Adrenal gland (tissue), 12 donors: ENCODE measurements around the gene BMERB1. TPM values are rescaled to one million over a fixed set of nuclear protein-coding genes. Genes with fewer than 3 reads are reported as not detected.

Source experiments
- DNase-seq, 7 donors: peaks; one replicate each; pipeline ENCODE4 v3.0.0-alpha.2; 2019 to 2020
- H3K27ac ChIP-seq, 5 donors: fragments of 200-600 bp; sonication (generic) in 4 of 5; 1 replicate in 3 of 5; 2 replicates in 2 of 5; pipeline versions ENCODE4 v1.5.1 to v1.8.0; 2016 to 2020; ENCODE audit warnings: mild to moderate bottlenecking in 1 of 5
- H3K27me3 ChIP-seq: fragments of 200-600 bp; 2 replicates; pipeline ENCODE4 v1.8.0; 2021
- H3K36me3 ChIP-seq, 2 donors: fragments of 200-600 bp; replicated peaks in 1 of 2; 1 replicate in 1 of 2; 2 replicates in 1 of 2; pipeline versions ENCODE4 v1.5.1 to v1.8.0; 2018 to 2022
- H3K4me1 ChIP-seq, 2 donors: fragments of 200-600 bp; replicated peaks in 1 of 2; 1 replicate in 1 of 2; 2 replicates in 1 of 2; pipeline versions ENCODE4 v1.5.1 to v1.8.0; 2018 to 2021
- H3K4me3 ChIP-seq, 4 donors: fragments of 200-600 bp; sonication (generic) in 3 of 4; one replicate each; pipeline ENCODE4 v1.5.1; 2016 to 2018
- H3K9me3 ChIP-seq, 3 donors: fragments of 200-600 bp; sonication (generic) in 1 of 3; replicated peaks in 1 of 3; 1 replicate in 2 of 3; 2 replicates in 1 of 3; pipeline versions ENCODE4 v1.5.1 to v1.8.0; 2016 to 2021
- POLR2A ChIP-seq, 2 donors: fragments of 450-650 bp; IDR thresholded peaks; one replicate each; pipeline ENCODE4 v1.6.1; 2017; ENCODE audit warnings: antibody characterized with exemption in 2 of 2, mild to moderate bottlenecking in 2 of 2, moderate library complexity in 1 of 2
- WGBS, 4 donors: extraction: QIAGEN DNeasy Blood & Tissue Kit in 2 of 4; methylation state at CpG; one replicate each; pipeline versions ENCODE4 v1.1.5 to v1.1.7; 2013 to 2017; 5-methylcytosine and 5-hydroxymethylcytosine counted together
- intact Hi-C, 2 donors: fragments of 100-400 bp; cut with DNase I; formaldehyde crosslinking; loops; one replicate each; pipeline versions ENCODE4 v1.14.1 to v1.15.0; 2022 to 2023
- polyA plus RNA-seq, 3 donors: library from polyadenylated mRNA; stranded (reverse); fragments of 200-250 nt in 2 of 3; fragments of 350-450 nt in 1 of 3; fragmentation: Illumina TruSeq in 1 of 3; extraction: RNeasy Lipid Tissue Mini Kit (QIAGEN cat#74804) in 1 of 3; gene quantifications; one replicate each; pipeline ENCODE4 v1.2.3, GENCODE V29; 2013 to 2014
- total RNA-seq, 9 donors: library from RNA; depleted of rRNA in 4 of 9; stranded (reverse); fragments of >200 nt in 4 of 9; fragments of 120-200 nt in 1 of 9; fragmentation: NEBNext Ultra II Directional in 1 of 9; extraction: Animal tissue kit (Norgen Biotek cat#: 25700) in 1 of 9; gene quantifications; one replicate each; pipeline versions ENCODE4 v1.1.0 to v1.2.4, GENCODE V29; 2013 to 2023
- TF ChIP-seq, protein P1 (sequence below), 6 experiments: fragments of 450-650 bp in 4 of 6; fragments of 200-600 bp in 2 of 6; sonication (generic) in 1 of 6; IDR thresholded peaks; 1 replicate in 5 of 6; 2 replicates in 1 of 6; pipeline versions ENCODE4 v1.5.1 to v1.8.0; 2016 to 2021; ENCODE audit warnings: antibody characterized with exemption in 6 of 6, mild to moderate bottlenecking in 2 of 6, moderate library complexity in 1 of 6
- donor health status: healthy with polysubstance abuse.
- donor health status: Bipolar disorder and iron deficiency.
- donor health status: DM: yes; HTN: yes; CAD: no.
- donor health status: DM: no; HTN: no; CAD: no.
- donor health status: DM: no; HTN: no; CAD: no.
- donor health status: DM: yes; HTN: yes; CAD: no.

Gene BMERB1
- total and polyA plus RNA-seq, 12 donors, result 9.8 to 56.0 (median 18.7) TPM

DNA sequence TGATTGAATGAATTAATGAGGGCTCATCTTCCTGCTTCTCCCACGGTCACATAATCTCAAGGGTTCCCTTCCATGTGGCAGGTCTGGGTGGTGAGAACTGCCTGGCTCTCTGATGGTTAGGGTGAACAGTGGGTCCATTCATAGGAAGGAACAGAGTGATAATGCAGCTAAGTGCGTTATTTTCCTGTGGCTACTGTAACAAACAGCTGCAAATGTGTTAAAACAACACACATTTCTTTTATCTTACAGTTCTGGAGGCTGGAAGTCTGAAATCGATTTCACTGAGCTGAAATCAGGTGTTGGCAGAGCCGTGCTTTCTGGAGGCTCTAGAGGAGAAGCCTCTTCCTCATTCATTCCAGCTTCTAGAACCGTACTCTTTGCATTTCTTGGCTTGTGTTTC, 95.3 kb downstream of the BMERB1 start:
- no peak for TF ChIP-seq POLR2A (IDR thresholded peaks at IDR 0.05)
- TF ChIP-seq, protein P1, sequence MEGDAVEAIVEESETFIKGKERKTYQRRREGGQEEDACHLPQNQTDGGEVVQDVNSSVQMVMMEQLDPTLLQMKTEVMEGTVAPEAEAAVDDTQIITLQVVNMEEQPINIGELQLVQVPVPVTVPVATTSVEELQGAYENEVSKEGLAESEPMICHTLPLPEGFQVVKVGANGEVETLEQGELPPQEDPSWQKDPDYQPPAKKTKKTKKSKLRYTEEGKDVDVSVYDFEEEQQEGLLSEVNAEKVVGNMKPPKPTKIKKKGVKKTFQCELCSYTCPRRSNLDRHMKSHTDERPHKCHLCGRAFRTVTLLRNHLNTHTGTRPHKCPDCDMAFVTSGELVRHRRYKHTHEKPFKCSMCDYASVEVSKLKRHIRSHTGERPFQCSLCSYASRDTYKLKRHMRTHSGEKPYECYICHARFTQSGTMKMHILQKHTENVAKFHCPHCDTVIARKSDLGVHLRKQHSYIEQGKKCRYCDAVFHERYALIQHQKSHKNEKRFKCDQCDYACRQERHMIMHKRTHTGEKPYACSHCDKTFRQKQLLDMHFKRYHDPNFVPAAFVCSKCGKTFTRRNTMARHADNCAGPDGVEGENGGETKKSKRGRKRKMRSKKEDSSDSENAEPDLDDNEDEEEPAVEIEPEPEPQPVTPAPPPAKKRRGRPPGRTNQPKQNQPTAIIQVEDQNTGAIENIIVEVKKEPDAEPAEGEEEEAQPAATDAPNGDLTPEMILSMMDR (IDR thresholded peaks at IDR 0.05), result no peak
- H3K27ac ChIP-seq, result no peak overlapping the region

DNA sequence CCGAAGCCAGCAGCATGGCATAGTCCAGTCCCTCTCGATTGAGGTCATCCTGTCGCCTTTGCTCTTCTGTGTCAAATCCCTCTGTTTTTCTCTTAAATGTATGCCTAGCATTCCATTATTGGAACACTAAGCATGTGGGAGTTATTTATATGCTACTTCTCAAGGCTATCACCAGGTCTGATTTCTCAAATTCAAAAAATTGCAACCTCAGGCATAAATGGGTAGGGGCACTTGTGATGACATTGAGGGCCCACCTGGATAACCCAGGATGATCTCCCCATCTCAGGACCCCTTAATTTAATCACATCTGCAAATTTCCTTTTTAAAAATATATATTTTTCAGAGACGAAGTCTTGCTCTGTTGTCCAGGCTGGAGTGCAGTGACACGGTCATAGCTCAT, 95.7 kb downstream of the BMERB1 start:
- intact Hi-C loops, result no loop called here
- H3K4me3 ChIP-seq, result no peak overlapping the region
- no peaks in the 10 kb centered on the region for H3K4me1 ChIP-seq
- no peak overlapping the region for H3K27ac ChIP-seq
- 90 to 95% (median 92%) methylated on average over 5 of the region's 5 CpGs for WGBS, 4 donors
- H3K36me3 ChIP-seq, result no peaks in the 10 kb centered on the region
- DNase-seq, result no peak
- H3K9me3 ChIP-seq, result no peaks in the 10 kb centered on the region
- TF ChIP-seq, protein P1 (IDR thresholded peaks at IDR 0.05), result no peak
- no peak for TF ChIP-seq POLR2A (IDR thresholded peaks at IDR 0.05)
- no peaks in the 10 kb centered on the region for H3K27me3 ChIP-seq

More for the DNA sequence above, 95.3 kb downstream of the BMERB1 start:
- 89 to 92% (median 91%) methylated on average over 5 of the region's 5 CpGs for WGBS, 4 donors
- DNase-seq, result no peak
- intact Hi-C loops, result no loop called here
- Histone ChIP-seq H3K4me1 (no peaks in the 10 kb centered on the region), H3K9me3 (no peaks in the 10 kb centered on the region), H3K27me3 (no peaks in the 10 kb centered on the region), H3K4me3 (no peak overlapping the region), H3K36me3 (no peaks in the 10 kb centered on the region)

DNA sequence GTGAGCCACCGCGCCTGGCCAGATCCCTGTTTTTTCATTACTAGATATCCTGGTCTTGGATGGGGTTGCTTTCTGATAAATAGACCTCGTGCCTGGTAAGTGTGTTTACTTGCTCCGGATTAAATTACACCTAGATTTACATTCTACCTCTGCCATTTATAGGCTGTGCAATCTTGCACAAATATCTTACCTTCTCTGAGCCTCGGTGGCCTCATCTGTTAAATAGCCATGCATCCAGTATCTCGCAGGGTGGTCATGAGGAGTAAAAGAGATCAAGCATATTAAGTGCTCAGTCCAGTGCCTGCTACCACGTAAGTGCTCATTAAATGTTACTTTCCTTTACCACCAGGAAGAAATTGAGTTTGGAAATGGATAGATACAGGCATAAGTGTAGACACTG, 98.4 kb downstream of the BMERB1 start:
- H3K9me3 ChIP-seq, result no peaks in the 10 kb centered on the region
- intact Hi-C loops, result no loop called here
- H3K4me1 ChIP-seq, result no peaks in the 10 kb centered on the region
- no peak for TF ChIP-seq POLR2A (IDR thresholded peaks at IDR 0.05)
- TF ChIP-seq, protein P1 (IDR thresholded peaks at IDR 0.05), result no peak
- no peak overlapping the region for H3K4me3 ChIP-seq
- no peak for DNase-seq
- 88 to 97% (median 91%) methylated on average over 7 of the region's 7 CpGs for WGBS, 4 donors
- H3K27ac ChIP-seq, result no peak overlapping the region
- H3K36me3 ChIP-seq, result no peaks in the 10 kb centered on the region
- H3K27me3 ChIP-seq, result no peaks in the 10 kb centered on the region

DNA sequence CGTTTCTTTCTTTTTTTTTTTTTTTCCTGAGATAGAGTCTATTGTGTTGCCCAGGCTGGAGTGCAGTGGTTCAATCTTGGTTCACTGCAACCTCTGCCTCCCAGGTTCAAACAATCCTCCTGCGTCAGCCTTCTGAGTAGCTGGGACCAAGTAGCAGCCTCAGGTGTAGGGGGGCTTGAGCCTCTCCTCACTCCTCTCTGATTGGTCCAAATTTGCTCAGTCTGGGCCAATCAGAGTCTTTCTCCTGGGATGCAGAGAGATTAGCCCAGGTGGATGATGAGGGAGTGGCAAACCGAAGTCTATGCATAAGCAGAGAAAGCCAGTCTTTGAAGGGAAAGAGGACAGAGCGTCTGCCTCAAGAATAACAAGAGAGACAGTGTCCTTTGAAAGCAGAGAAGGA, 99.0 kb downstream of the BMERB1 start:
- TF ChIP-seq, protein P1 (IDR thresholded peaks at IDR 0.05), result no peak
- TF ChIP-seq POLR2A (IDR thresholded peaks at IDR 0.05), result no peak
- Histone ChIP-seq H3K27me3 (no peaks in the 10 kb centered on the region), H3K36me3 (no peaks in the 10 kb centered on the region), H3K4me3 (no peak overlapping the region), H3K27ac (no peak overlapping the region), H3K9me3 (no peaks in the 10 kb centered on the region), H3K4me1 (no peaks in the 10 kb centered on the region)
- no peak for DNase-seq
- intact Hi-C loops, result no loop called here
- WGBS, 4 donors, result 75 to 88% (median 82%) methylated on average over 4 of the region's 4 CpGs
